CD4-positive, alpha-beta memory T cell (primary cell): ENCODE results near the gene NRXN3. TPM values are rescaled to one million over a fixed set of nuclear protein-coding genes. Genes with fewer than 3 reads are reported as not detected.
A peak's percentile ranks its signal among the peaks of the same experiment; 100 is the strongest.

Experiments used
- CTCF ChIA-PET: fragments of 350-600 bp; sonication (Branson Sonifier 250); formaldehyde crosslinking; loops from one replicate; lab custom pipeline; 2021; ENCODE audit warnings: inconsistent platforms; ENCODE audit not compliant: partially characterized antibody; lab: Charles Lee
- POLR2A ChIA-PET: fragments of 350-600 bp; sonication (Branson Sonifier 250); formaldehyde crosslinking; loops from one replicate; lab custom pipeline; 2021; ENCODE audit not compliant: partially characterized antibody; lab: Charles Lee
- DNase-seq, 5 donors: peaks; one replicate each; pipeline versions ENCODE4 v3.0.0 to v3.0.0-alpha.2; 2020 to 2022; ENCODE audit warnings: mixed read lengths in 1 of 5
- H3K27ac ChIP-seq: one replicate; pipeline ENCODE4 v1.7.0; 2013; ENCODE audit warnings: low read depth, low read length
- H3K27me3 ChIP-seq: 2 replicates; pipeline ENCODE4 v1.7.0; 2013; ENCODE audit warnings: mild to moderate bottlenecking, low read length, moderate library complexity; ENCODE audit not compliant: insufficient read depth
- H3K36me3 ChIP-seq: 2 replicates; pipeline ENCODE4 v1.7.0; 2013; ENCODE audit warnings: mild to moderate bottlenecking, low read length, moderate library complexity; ENCODE audit not compliant: insufficient read depth
- H3K4me1 ChIP-seq: 2 replicates; pipeline ENCODE4 v1.7.0; 2013; ENCODE audit warnings: mild to moderate bottlenecking, low read length, moderate library complexity; ENCODE audit not compliant: insufficient read depth
- H3K4me3 ChIP-seq, 2 donors: one replicate each; pipeline ENCODE4 v1.7.0; 2013; ENCODE audit warnings: low read length in 2 of 2, mild to moderate bottlenecking in 1 of 2
- H3K9me3 ChIP-seq, 2 donors: one replicate each; pipeline ENCODE4 v1.7.0; 2013; ENCODE audit warnings: low read length in 2 of 2, control low read depth in 1 of 2; ENCODE audit not compliant: control insufficient read depth in 1 of 2
- H3K27ac Mint-ChIP-seq, 7 donors: one replicate each; pipeline ENCODE4 v1.8.0; 2020 to 2021; ENCODE audit warnings: mixed read lengths in 7 of 7, mild to moderate bottlenecking in 6 of 7, inconsistent platforms in 3 of 7, moderate library complexity in 3 of 7
- H3K27me3 Mint-ChIP-seq, 2 donors: one replicate each; pipeline ENCODE4 v1.8.0; 2020 to 2021; ENCODE audit warnings: mixed read lengths in 2 of 2
- H3K36me3 Mint-ChIP-seq, 2 donors: one replicate each; pipeline ENCODE4 v1.8.0; 2020 to 2021; ENCODE audit warnings: mixed read lengths in 2 of 2, inconsistent platforms in 1 of 2, mild to moderate bottlenecking in 1 of 2
- H3K4me1 Mint-ChIP-seq, 4 donors: one replicate each; pipeline ENCODE4 v1.8.0; 2020 to 2021; ENCODE audit warnings: mixed read lengths in 4 of 4, mild to moderate bottlenecking in 1 of 4
- H3K4me3 Mint-ChIP-seq, 8 donors: one replicate each; pipeline ENCODE4 v1.8.0; 2020 to 2021; ENCODE audit warnings: mixed read lengths in 8 of 8, mild to moderate bottlenecking in 7 of 8, moderate library complexity in 6 of 8, inconsistent platforms in 3 of 8
- H3K9me3 Mint-ChIP-seq, 8 donors: one replicate each; pipeline ENCODE4 v1.8.0; 2020 to 2021; ENCODE audit warnings: mixed read lengths in 8 of 8, mild to moderate bottlenecking in 5 of 8, inconsistent platforms in 3 of 8, moderate library complexity in 1 of 8
- intact Hi-C: fragments of 100-400 bp; cut with micrococcal nuclease; formaldehyde crosslinking; loops from one replicate; pipeline ENCODE4 v1.15.1; 2023
- polyA plus RNA-seq, 2 donors: library from polyadenylated mRNA; unstranded; fragments of 300-500 nt; fragmentation: Illumina TruSeq; gene quantifications; one replicate each; pipeline ENCODE4 v1.2.3, GENCODE V29; 2021
- total RNA-seq, 2 experiments: library from RNA; stranded (reverse); gene quantifications; one replicate each; pipeline ENCODE4 v1.2.3, GENCODE V29; 2021

NRXN3 gene
- total and polyA plus RNA-seq, 4 experiments from 2014 or later, result not detected

DNA sequence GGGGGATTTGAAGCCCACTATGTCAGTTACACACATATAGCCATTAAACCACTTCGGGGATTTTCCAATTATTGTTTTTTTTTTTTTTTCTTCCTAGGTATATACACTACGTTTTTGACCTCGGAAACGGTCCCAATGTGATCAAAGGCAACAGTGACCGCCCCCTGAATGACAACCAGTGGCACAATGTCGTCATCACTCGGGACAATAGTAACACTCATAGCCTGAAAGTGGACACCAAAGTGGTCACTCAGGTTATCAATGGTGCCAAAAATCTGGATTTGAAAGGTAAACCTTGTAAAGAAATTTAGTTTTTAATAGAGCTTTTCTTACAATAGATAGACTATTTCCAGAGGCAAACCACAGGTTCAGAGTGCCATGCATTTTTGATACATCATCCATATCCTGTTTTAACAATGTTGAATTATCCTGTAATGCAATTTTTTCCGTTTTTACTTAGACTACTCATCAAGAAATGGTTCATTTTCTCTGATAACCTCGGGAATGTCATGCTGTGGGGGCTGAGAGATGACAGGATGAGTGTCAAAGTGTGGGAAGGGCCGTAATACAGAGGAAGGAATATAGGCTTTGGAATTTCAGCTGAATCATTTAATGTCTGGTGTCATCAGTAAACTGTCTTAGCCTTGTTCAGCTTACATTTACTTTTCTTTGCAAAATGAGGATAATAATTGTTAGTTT, 797.1 kb downstream of the NRXN3 start:
- Histone ChIP-seq H3K4me1 (no peaks in the 10 kb centered on the region), H3K4me3 (no peak overlapping the region), H3K27ac (no peak overlapping the region), H3K36me3 (no peaks in the 10 kb centered on the region), H3K9me3 (no peaks in the 10 kb centered on the region), H3K27me3 (no peaks in the 10 kb centered on the region)
- Mint-ChIP-seq H3K27ac (no peak overlapping the region), H3K36me3 (no peaks in the 10 kb centered on the region), H3K4me1 (no peaks in the 10 kb centered on the region), H3K9me3 (no peaks in the 10 kb centered on the region), H3K4me3 (no peak overlapping the region), H3K27me3 (peaks cover 0 to 5% of the 10 kb centered on the region in 2 donors)
- no peak for DNase-seq
- ChIA-PET POLR2A (no interaction called here), CTCF (interaction anchor here (2.6 kb wide), 1 partner anchor 7 kb away, joined by 13 read pairs; no protein-coding TSS in a partner anchor)
- intact Hi-C loops, result no loop called here

DNA sequence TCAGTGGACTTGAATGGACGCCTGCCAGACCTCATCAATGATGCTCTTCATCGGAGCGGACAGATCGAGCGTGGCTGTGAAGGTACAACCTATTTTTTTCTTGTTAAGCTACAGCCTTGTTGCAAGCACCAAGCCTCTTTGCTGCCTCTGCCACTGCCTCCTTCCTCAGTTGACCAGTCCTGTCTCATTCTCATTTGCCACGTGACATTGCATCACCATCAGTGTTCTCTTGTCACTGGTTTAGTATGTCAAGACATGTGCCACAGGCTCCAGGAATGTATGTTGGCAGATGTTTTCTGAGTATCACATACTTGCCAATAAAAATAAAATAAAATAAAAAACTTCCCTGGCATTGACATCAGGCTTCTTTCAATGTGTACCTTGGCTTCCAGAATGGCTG, 798.1 kb downstream of the NRXN3 start:
- POLR2A ChIA-PET, result no interaction called here
- H3K36me3 ChIP-seq, result no peaks in the 10 kb centered on the region
- H3K9me3 ChIP-seq, result no peaks in the 10 kb centered on the region
- H3K27me3 ChIP-seq, result no peaks in the 10 kb centered on the region
- no peaks in the 10 kb centered on the region for H3K36me3 Mint-ChIP-seq
- CTCF ChIA-PET, result interaction anchor here (1.3 to 2.6 kb wide), 2 partner anchors 8 to 16 kb away, joined by 4 to 13 read pairs; no protein-coding TSS in a partner anchor
- H3K4me3 Mint-ChIP-seq, result no peak overlapping the region
- H3K27ac Mint-ChIP-seq, result no peak overlapping the region
- H3K9me3 Mint-ChIP-seq, result no peaks in the 10 kb centered on the region
- DNase-seq, result no peak
- intact Hi-C loops, result no loop called here
- no peaks in the 10 kb centered on the region for H3K4me1 Mint-ChIP-seq
- H3K27me3 Mint-ChIP-seq, result peaks cover 0 to 4% of the 10 kb centered on the region in 2 donors
- no peak overlapping the region for H3K4me3 ChIP-seq
- H3K27ac ChIP-seq, result no peak overlapping the region
- no peaks in the 10 kb centered on the region for H3K4me1 ChIP-seq

DNA sequence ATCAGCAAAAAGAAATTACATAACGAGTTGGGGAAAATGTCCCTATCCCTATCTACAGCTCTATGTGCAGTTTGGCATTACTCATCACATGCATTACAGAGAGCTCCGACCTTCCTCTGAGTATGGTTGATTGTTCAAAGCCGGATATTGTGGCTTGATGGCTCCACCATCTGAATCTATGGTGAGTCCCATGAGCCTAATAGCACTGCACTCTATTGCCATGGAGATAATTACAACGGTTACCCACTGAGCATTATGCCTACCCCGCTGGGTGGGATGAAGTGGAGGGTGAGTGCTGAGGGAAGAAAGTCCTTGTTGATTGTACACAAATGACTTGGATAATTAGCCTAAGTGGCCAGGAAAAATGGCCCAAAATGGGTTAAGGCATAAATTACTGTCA, 800.5 kb downstream of the NRXN3 start:
- Histone ChIP-seq H3K9me3 (no peaks in the 10 kb centered on the region), H3K36me3 (no peaks in the 10 kb centered on the region), H3K27me3 (no peaks in the 10 kb centered on the region), H3K27ac (no peak overlapping the region), H3K4me1 (no peaks in the 10 kb centered on the region), H3K4me3 (no peak overlapping the region)
- H3K4me3 Mint-ChIP-seq, result no peak overlapping the region
- intact Hi-C loops, result no loop called here
- no peaks in the 10 kb centered on the region for H3K9me3 Mint-ChIP-seq
- no peaks in the 10 kb centered on the region for H3K4me1 Mint-ChIP-seq
- no peak overlapping the region for H3K27ac Mint-ChIP-seq
- peaks cover 2% of the 10 kb centered on the region in 2 donors for H3K27me3 Mint-ChIP-seq
- DNase-seq, result no peak
- ChIA-PET POLR2A (no interaction called here), CTCF (interaction anchor here (1.2 kb wide), 1 partner anchor 51 kb away, joined by 3 read pairs; no protein-coding TSS in a partner anchor)
- H3K36me3 Mint-ChIP-seq, result no peaks in the 10 kb centered on the region

- H3K4me1 ChIP-seq, result no peaks in the 10 kb centered on the region
- H3K4me1 Mint-ChIP-seq, result no peaks in the 10 kb centered on the region
- POLR2A ChIA-PET, result no interaction called here
- no peak overlapping the region for H3K4me3 Mint-ChIP-seq
- H3K27ac ChIP-seq, result no peak overlapping the region
- no peak overlapping the region for H3K4me3 ChIP-seq
- H3K36me3 ChIP-seq, result no peaks in the 10 kb centered on the region
- CTCF ChIA-PET, result interaction anchor here (1.1 to 2.2 kb wide), 2 partner anchors 11 to 13 kb away, joined by 6 to 8 read pairs; no protein-coding TSS in a partner anchor
- intact Hi-C loops, result no loop called here
- no peaks in the 10 kb centered on the region for H3K9me3 Mint-ChIP-seq
- no peaks in the 10 kb centered on the region for H3K27me3 ChIP-seq
- DNase-seq, result no peak
- no peaks in the 10 kb centered on the region for H3K36me3 Mint-ChIP-seq
- peaks cover 2% of the 10 kb centered on the region in 2 donors for H3K27me3 Mint-ChIP-seq
- peak overlapping the region in 1 of 7 donors; percentile 10 for H3K27ac Mint-ChIP-seq
- H3K9me3 ChIP-seq, result no peaks in the 10 kb centered on the region
Measured at GRCh38 chr14:78972440-78972839, 802.3 kb downstream of the NRXN3 start.

GRCh38 chr14:78974691-78975090, 804.5 kb downstream of the NRXN3 start:
- Mint-ChIP-seq H3K27ac (no peak overlapping the region), H3K36me3 (no peaks in the 10 kb centered on the region), H3K27me3 (peaks cover 2% of the 10 kb centered on the region in 2 donors), H3K4me1 (no peaks in the 10 kb centered on the region), H3K9me3 (no peaks in the 10 kb centered on the region), H3K4me3 (no peak overlapping the region)
- Histone ChIP-seq H3K27me3 (no peaks in the 10 kb centered on the region), H3K4me1 (no peaks in the 10 kb centered on the region), H3K36me3 (no peaks in the 10 kb centered on the region), H3K9me3 (no peaks in the 10 kb centered on the region), H3K27ac (no peak overlapping the region), H3K4me3 (no peak overlapping the region)
- POLR2A ChIA-PET, result no interaction called here
- CTCF ChIA-PET, result interaction anchor here (1.1 to 2.3 kb wide), 3 partner anchors 14 to 23 kb away, joined by 3 to 9 read pairs (median 3); no protein-coding TSS in a partner anchor
- DNase-seq, result no peak
- intact Hi-C loops, result no loop called here

- CTCF ChIA-PET, result interaction anchor here (2.3 kb wide), 1 partner anchor 16 kb away, joined by 9 read pairs; no protein-coding TSS in a partner anchor
- H3K9me3 Mint-ChIP-seq, result peaks cover 0 to 6% (median 0%) of the 10 kb centered on the region in 8 donors
- no peaks in the 10 kb centered on the region for H3K4me1 Mint-ChIP-seq
- DNase-seq, result no peak
- no peaks in the 10 kb centered on the region for H3K9me3 ChIP-seq
- H3K4me3 ChIP-seq, result no peak overlapping the region
- H3K36me3 Mint-ChIP-seq, result no peaks in the 10 kb centered on the region
- H3K27ac ChIP-seq, result no peak overlapping the region
- POLR2A ChIA-PET, result no interaction called here
- intact Hi-C loops, result no loop called here
- no peak overlapping the region for H3K27ac Mint-ChIP-seq
- no peaks in the 10 kb centered on the region for H3K4me1 ChIP-seq
- H3K36me3 ChIP-seq, result no peaks in the 10 kb centered on the region
- H3K27me3 Mint-ChIP-seq, result peaks cover 2% of the 10 kb centered on the region in 2 donors
- no peak overlapping the region for H3K4me3 Mint-ChIP-seq
- no peaks in the 10 kb centered on the region for H3K27me3 ChIP-seq
Measured at GRCh38 chr14:78975734-78976133, 805.6 kb downstream of the NRXN3 start.

GRCh38 chr14:78978896-78979295, 808.7 kb downstream of the NRXN3 start:
- no peaks in the 10 kb centered on the region for H3K9me3 ChIP-seq
- CTCF ChIA-PET, result interaction anchor here (1.4 kb wide), 1 partner anchor 19 kb away, joined by 4 read pairs; no protein-coding TSS in a partner anchor
- no peak for DNase-seq
- no peaks in the 10 kb centered on the region for H3K27me3 ChIP-seq
- POLR2A ChIA-PET, result no interaction called here
- Mint-ChIP-seq H3K4me3 (no peak overlapping the region), H3K27ac (no peak overlapping the region), H3K9me3 (peaks cover 0 to 6% (median 0%) of the 10 kb centered on the region in 8 donors), H3K36me3 (no peaks in the 10 kb centered on the region), H3K27me3 (peaks cover 1 to 4% of the 10 kb centered on the region in 2 donors), H3K4me1 (no peaks in the 10 kb centered on the region)
- H3K36me3 ChIP-seq, result no peaks in the 10 kb centered on the region
- H3K4me3 ChIP-seq, result no peak overlapping the region
- H3K4me1 ChIP-seq, result no peaks in the 10 kb centered on the region
- H3K27ac ChIP-seq, result no peak overlapping the region
- intact Hi-C loops, result no loop called here
